ENCODE data around the gene EPB41L4A.
A peak's percentile ranks its signal among the peaks of the same experiment; 100 is the strongest.

Gene EPB41L4A

DNA sequence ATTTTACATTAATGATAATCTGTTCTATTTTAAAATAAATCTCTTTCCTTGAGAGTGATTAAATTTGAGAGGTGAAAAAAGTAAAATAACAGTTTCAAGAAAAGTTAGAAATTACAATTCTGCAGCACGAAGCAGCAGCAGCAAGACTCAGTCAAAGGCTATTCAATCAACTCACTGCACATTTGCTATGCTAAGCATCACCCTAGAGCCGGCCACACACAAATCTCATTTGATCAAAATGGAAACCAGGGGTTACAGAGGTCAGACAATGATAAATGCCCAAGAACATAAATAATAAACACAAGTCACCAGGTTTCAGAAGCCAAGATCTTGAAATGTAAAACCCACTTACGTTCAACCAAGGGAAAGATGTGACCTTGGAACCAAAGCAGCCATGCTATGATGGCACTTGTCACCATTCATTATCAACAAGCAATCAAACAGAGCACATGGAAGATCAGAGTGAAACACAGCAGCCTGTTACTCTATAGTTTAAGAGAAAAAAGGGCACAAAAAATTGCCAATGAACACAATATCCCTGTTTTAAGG is 136.0 kb downstream of the EPB41L4A start:
- TF ChIP-seq, protein P1, sequence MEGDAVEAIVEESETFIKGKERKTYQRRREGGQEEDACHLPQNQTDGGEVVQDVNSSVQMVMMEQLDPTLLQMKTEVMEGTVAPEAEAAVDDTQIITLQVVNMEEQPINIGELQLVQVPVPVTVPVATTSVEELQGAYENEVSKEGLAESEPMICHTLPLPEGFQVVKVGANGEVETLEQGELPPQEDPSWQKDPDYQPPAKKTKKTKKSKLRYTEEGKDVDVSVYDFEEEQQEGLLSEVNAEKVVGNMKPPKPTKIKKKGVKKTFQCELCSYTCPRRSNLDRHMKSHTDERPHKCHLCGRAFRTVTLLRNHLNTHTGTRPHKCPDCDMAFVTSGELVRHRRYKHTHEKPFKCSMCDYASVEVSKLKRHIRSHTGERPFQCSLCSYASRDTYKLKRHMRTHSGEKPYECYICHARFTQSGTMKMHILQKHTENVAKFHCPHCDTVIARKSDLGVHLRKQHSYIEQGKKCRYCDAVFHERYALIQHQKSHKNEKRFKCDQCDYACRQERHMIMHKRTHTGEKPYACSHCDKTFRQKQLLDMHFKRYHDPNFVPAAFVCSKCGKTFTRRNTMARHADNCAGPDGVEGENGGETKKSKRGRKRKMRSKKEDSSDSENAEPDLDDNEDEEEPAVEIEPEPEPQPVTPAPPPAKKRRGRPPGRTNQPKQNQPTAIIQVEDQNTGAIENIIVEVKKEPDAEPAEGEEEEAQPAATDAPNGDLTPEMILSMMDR (IDR thresholded peaks at IDR 0.05; ENCODE audit: insufficient read depth, low read depth, low read length, missing control alignments) = no peak
- no peak for DNase-seq (ENCODE audit: low read depth)
- no peak overlapping the region for H3K4me3 ChIP-seq (ENCODE audit: low read depth, low read length)

DNA sequence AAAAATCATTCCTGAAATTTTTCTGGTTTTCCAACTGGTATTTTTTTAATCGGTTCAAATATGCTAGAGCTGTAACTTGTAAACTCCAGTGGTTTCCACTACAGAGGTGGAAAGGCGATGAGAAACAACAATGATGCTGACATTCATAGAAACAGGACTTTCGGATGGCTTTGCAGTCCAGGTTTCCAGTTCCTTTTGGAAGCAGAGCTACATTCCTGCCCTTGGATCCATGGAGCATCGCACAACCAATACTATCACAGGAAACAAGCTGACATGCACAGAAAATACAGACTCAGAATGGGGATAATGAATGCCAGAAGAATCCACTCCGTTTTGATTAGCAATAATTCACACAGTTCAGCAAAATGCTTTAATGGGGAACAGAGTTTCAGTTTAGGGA is 140.0 kb downstream of the EPB41L4A start:
- no peak overlapping the region for H3K4me3 ChIP-seq (ENCODE audit: low read depth, low read length)
- TF ChIP-seq, protein P1 (IDR thresholded peaks at IDR 0.05; ENCODE audit: insufficient read depth, low read depth, low read length, missing control alignments) = no peak
- no peak for DNase-seq (ENCODE audit: low read depth)

- TF ChIP-seq, protein P1 (IDR thresholded peaks at IDR 0.05; ENCODE audit: insufficient read depth, low read depth, low read length, missing control alignments) = no peak
- no peak for DNase-seq (ENCODE audit: low read depth)
- no peak overlapping the region for H3K4me3 ChIP-seq (ENCODE audit: low read depth, low read length)
Measured at GRCh38 chr5:112276991-112277390, 142.1 kb downstream of the EPB41L4A start.

GRCh38 chr5:112275671-112276070 is 143.4 kb downstream of the EPB41L4A start:
- no peak overlapping the region for H3K4me3 ChIP-seq (ENCODE audit: low read depth, low read length)
- TF ChIP-seq, protein P1 (IDR thresholded peaks at IDR 0.05; ENCODE audit: insufficient read depth, low read depth, low read length, missing control alignments) = no peak
- no peak for DNase-seq (ENCODE audit: low read depth)

DNA sequence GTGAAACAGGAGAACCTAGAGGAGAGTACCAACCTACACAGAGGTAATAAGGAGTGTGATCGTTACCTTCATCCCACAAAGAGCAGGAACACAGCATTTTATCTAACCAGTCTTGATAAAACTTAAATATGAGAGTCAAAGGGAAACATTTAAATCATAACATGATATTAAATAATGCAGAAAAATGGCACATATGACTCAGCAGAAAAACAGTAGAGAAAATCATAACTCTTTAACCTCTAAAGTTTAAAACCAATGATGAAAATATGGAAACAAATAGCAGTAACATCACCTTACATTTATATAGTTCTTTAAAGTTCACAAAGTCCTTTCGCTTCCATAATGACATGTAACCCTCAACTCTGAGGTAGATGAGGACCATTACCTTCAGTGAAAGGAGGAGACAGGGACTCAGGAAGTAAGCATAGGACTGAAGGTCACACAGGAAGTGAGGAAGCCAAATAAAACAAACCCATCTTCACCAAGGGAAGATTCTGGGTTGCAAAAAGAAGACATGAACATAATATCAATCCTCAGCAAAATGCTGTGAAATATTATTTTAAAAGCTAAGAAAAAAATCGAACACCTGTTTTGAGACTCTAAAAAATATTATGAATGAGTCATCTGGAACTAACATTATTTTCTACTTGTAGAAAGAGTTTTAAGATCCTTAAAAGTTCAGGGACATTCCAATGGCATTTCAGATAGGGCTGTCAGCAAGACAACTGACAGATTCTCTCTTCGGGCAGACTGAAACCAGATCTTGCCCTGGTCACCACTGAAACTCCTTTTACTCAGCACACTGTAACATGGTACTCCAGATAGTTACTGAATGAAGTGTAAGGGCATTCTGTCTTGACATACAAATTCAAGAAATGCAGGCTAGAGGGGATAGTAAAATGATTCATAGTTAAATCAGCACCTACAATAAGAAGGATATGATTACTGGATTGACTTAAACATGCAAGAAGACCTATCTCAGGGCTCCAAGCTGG is 148.5 kb downstream of the EPB41L4A start:
- H3K4me3 ChIP-seq (ENCODE audit: low read depth, low read length) = no peak overlapping the region
- peak; percentile 34 for DNase-seq (ENCODE audit: low read depth)
- TF ChIP-seq, protein P1 (IDR thresholded peaks at IDR 0.05; ENCODE audit: insufficient read depth, low read depth, low read length, missing control alignments) = no peak

DNA sequence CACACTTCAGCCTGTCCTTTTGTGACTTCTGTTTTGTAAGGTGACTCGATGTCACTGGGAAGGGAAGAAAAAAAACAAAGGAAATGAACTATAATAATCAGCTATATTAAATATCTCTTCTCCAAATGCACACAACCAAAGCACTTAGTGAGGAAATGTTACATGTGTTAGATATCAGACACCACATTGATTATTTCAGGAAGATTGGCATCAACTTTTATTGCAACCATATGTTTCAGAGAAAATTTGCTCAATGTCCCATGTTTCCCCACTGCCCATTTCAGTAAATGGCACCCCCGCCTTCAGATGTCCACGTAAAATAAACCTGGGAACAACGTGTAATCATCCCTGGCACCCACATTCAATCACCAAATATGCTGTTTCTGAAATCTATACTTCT is 151.8 kb downstream of the EPB41L4A start:
- no peak overlapping the region for H3K4me3 ChIP-seq (ENCODE audit: low read depth, low read length)
- DNase-seq (ENCODE audit: low read depth) = no peak
- TF ChIP-seq, protein P1 (IDR thresholded peaks at IDR 0.05; ENCODE audit: insufficient read depth, low read depth, low read length, missing control alignments) = no peak

All from GM12865 (cell line).